B cell (primary cell): ENCODE data around the gene ADK.

Experiments used
- CTCF ChIP-seq: fragments of 200-600 bp; IDR thresholded peaks from one replicate; pipeline ENCODE4 v1.8.0; 2022; ENCODE audit warnings: antibody characterized with exemption, mild to moderate bottlenecking
- EZH2 ChIP-seq: IDR thresholded peaks from 2 replicates; pipeline ENCODE4 v1.6.1; 2012; ENCODE audit warnings: borderline replicate concordance, low read depth, mild to moderate bottlenecking, moderate library complexity, low read length; ENCODE audit not compliant: insufficient read depth, poor library complexity, severe bottlenecking

- TF ChIP-seq CTCF (no peak), EZH2 (no peak)
Observed at GRCh38 chr10:74691164-74691563, 540.1 kb downstream of the ADK start.
